IPS-15b (cell line): ENCODE data around the gene SF3B3.

Experiments used
- H3K27me3 ChIP-seq: one replicate; pipeline ENCODE4 v1.6.1; 2013; ENCODE audit warnings: low read length; ENCODE audit not compliant: control insufficient read depth, insufficient read depth
- H3K36me3 ChIP-seq: one replicate; pipeline ENCODE4 v1.6.1; 2013; ENCODE audit warnings: low read length; ENCODE audit not compliant: control insufficient read depth, insufficient read depth
- H3K4me1 ChIP-seq: one replicate; pipeline ENCODE4 v1.6.1; 2013; ENCODE audit warnings: mild to moderate bottlenecking, low read length; ENCODE audit not compliant: control insufficient read depth, insufficient read depth
- H3K4me3 ChIP-seq: one replicate; pipeline ENCODE4 v1.5.1; 2013; ENCODE audit warnings: low read depth, low read length
- H3K9ac ChIP-seq: one replicate; pipeline ENCODE4 v1.6.1; 2013; ENCODE audit warnings: low read depth, mild to moderate bottlenecking, low read length
- H3K9me3 ChIP-seq: one replicate; pipeline ENCODE4 v1.6.1; 2013; ENCODE audit warnings: mild to moderate bottlenecking, low read length; ENCODE audit not compliant: control insufficient read depth, insufficient read depth

SF3B3 gene

DNA sequence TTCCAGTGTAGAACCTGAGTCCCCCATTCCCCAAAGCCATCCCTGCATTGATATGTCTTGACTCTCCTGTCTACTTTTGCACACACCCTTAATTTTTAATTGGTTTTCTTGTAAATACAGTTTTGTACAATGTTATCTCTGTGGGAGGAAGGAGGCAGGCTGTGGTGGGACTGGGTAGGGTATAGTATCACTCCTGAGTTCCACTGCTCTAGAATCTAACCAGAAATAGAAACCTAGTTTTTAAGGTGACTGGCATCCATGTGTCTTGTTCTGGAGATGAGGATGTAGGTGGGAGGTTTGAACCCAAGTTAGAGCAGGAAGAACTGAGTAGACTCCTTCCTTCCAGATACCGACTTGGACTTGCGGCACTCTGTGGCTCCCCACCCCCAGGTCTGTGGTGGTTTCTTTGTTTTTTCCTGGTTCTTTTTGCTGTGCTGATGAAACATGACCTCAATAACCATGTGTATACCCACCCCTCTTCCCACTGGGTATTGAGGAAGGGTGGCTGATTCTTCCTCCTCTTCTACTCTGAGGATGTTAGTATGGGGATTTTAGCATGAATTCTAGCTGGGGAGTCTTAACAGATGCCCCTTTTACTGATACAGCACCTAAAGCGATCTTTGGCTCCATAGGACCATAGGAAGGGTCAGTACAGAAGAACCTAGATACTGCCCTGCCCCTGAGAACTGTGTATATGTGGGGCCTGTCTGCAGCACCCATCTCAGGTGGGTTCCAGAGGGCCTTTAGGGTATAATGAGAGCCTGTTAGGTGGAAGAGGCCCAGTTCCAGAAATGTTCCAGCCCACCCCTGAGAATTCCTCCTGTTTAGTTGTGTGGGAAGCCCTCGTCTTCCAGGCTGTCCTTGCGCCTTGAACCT lies 48.7 kb downstream of the SF3B3 start:
- Histone ChIP-seq H3K4me1 (no peaks in the 10 kb centered on the region), H3K9ac (no peak overlapping the region), H3K36me3 (peaks cover 64% of the 10 kb centered on the region), H3K4me3 (no peak overlapping the region), H3K9me3 (no peaks in the 10 kb centered on the region), H3K27me3 (no peaks in the 10 kb centered on the region)

DNA sequence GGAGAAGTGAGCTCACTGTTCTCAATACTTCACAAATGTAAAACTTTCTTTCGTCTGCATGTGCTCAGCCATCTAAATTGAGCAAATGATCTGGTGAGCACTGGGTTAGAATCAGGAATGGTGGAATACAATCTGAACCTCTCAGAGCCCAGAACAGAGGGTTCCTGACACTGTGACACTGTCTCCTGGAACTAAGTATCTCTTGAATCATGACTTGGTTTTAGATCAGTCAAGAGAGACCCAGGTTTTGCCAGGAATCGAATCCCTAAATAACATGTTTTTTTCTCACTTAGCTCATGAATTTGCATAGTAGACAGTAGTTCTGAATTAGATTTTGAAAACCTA lies 49.3 kb downstream of the SF3B3 start:
- Histone ChIP-seq H3K4me3 (no peak overlapping the region), H3K36me3 (peaks cover 63% of the 10 kb centered on the region), H3K27me3 (no peaks in the 10 kb centered on the region), H3K4me1 (no peaks in the 10 kb centered on the region), H3K9ac (no peak overlapping the region), H3K9me3 (no peaks in the 10 kb centered on the region)

DNA sequence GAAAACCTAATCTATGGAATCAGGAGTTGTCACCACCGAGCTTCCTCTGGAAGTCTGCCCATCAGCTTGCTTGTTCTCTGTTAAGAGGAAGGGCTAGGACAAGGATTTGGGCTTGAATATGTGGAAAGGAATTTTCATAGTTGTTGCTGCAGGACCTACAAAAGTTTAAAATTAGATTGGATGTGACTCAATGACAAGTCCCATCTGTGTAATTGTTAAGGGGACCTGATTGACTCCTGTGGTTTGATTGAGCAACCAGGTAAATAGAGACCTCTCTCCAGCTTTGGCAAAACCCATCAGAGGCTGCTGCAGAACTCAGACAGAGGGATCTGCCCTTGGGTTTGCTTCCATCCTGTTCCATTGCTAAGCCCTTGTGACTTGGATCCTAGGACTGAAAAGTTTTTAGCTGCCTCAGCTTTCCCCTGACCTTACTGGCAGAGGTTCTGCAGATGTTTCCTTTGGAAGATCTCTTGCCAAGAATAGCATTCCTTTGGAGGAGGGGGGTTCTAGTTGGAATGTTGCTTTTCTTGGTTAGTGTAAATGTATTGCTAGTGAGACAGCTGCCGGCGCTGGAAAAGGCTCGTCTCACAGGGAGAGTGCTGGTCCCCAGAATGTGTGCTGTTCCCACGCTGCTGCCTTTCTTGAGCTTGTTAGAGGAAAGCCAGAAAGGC lies 50.0 kb downstream of the SF3B3 start:
- Histone ChIP-seq H3K36me3 (peaks cover 56% of the 10 kb centered on the region), H3K4me1 (no peaks in the 10 kb centered on the region), H3K27me3 (no peaks in the 10 kb centered on the region), H3K9ac (no peak overlapping the region), H3K4me3 (no peak overlapping the region), H3K9me3 (no peaks in the 10 kb centered on the region)

DNA sequence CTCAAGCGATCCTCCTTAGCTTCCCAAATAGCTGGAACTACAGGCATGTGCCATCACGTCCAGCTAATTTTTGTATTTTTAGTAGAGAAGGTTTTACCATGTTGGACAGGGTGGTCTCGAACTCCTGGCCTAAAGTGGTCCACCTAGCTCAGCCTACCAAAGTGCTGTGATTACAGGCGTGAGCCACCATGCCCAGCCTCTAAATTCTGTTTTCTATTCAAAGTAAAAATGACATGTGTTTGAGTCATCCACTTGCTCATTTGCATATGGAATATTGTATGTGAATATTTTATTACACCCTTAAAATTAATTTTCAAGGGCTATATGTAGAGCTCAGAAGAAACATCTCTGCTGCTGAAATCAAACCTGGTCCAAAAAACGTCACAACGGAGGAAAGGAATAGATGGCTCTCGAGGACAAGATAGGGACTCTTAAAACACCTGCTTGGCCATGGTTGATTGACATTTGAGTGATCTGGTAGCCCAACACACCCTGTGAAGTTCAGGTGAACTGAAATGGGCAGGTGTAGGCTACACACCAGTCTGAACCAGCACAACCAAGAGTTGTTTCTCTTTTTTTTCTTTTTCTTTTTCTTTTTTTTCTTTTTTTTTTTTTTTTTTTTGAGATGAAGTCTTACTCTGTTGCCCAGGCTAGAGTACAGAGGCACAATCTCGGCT lies 51.1 kb downstream of the SF3B3 start:
- no peak overlapping the region for H3K4me3 ChIP-seq
- H3K9ac ChIP-seq, result no peak overlapping the region
- no peaks in the 10 kb centered on the region for H3K27me3 ChIP-seq
- H3K9me3 ChIP-seq, result no peaks in the 10 kb centered on the region
- H3K4me1 ChIP-seq, result no peaks in the 10 kb centered on the region
- peaks cover 45% of the 10 kb centered on the region for H3K36me3 ChIP-seq

DNA sequence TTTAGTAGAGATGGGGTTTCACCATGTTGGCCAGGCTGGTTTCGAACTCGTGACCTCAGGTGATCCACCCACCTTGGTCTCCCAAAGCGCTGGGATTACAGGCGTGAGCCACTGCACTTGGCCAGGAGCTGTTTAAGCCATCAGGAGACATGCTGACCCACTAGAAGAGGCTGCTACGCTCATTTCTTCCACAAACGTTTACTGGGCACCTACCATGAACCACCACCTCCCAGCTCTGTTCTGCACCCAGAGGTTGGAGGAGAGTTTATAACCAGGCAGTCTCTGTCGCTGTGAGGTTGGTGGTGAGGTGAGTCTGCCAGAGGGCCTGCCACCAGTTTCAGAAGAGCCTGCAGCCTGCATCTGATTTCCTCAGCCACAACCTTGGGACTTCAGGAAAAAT lies 51.8 kb downstream of the SF3B3 start:
- H3K4me3 ChIP-seq, result no peak overlapping the region
- no peak overlapping the region for H3K9ac ChIP-seq
- H3K36me3 ChIP-seq, result peaks cover 39% of the 10 kb centered on the region
- no peaks in the 10 kb centered on the region for H3K9me3 ChIP-seq
- H3K4me1 ChIP-seq, result no peaks in the 10 kb centered on the region
- no peaks in the 10 kb centered on the region for H3K27me3 ChIP-seq

DNA sequence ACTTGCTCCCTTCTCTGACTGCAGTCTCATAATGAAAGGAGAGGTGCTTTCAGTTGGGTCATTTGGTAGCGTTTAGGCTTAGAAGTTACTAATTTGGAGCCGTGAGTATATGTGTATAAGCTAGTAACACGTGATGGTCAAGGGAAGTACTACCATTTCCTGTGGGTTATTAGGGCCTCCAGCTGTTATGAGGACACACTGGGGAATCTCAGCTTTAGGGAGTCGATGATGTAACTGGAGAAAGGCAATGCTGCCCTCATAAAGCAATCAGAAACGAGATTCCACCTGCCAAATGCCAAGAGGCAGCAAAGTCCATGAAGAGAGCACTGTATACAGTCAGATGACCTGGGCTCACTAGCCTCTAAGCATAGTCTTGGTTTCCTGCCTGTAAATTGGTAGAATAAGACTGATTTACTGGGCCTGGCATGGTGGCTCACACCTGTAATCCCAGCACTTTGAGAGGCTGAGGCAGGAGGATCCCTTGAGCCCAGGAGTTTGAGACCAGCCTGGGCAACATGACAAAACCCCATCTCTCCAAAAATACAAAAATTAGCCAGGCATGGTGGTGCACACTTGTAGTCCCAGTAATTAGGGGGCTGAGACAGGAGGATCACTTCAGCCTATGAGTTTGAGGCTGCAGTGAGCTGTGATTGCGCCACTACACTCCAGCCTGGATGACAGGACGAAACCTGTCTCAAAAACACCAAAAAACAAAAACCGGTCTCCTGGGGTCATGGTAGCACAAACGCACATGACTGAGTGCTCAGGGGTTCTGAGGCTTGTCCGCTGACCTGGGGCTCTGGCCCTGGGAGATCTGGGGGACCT lies 53.0 kb downstream of the SF3B3 start:
- H3K4me1 ChIP-seq, result no peaks in the 10 kb centered on the region
- no peaks in the 10 kb centered on the region for H3K27me3 ChIP-seq
- no peak overlapping the region for H3K4me3 ChIP-seq
- no peak overlapping the region for H3K9ac ChIP-seq
- H3K9me3 ChIP-seq, result no peaks in the 10 kb centered on the region
- peaks cover 27% of the 10 kb centered on the region for H3K36me3 ChIP-seq

DNA sequence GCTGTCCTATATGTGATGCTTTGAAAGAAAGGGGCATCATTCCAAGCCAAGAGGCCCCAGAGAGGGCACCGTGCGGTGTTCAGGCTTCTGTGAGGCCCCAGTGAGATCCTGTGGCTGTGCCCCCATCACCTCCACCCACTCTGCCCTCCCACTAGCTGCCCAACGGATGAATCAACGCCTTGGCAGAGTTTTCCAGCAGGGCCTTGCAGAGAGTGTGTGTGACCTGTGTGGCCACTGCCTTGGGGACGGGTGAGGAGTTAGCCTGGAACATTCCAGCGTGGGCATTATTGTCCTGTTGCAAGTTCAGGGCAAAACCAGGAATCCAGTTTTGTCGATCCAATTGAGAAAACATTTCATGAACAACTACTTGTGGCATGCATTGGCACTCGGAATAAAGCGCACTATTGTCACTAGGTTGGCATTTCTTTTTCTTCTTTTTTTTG lies 53.7 kb downstream of the SF3B3 start:
- no peak overlapping the region for H3K4me3 ChIP-seq
- no peaks in the 10 kb centered on the region for H3K27me3 ChIP-seq
- H3K9me3 ChIP-seq, result no peaks in the 10 kb centered on the region
- no peaks in the 10 kb centered on the region for H3K4me1 ChIP-seq
- no peak overlapping the region for H3K9ac ChIP-seq
- peaks cover 21% of the 10 kb centered on the region for H3K36me3 ChIP-seq

DNA sequence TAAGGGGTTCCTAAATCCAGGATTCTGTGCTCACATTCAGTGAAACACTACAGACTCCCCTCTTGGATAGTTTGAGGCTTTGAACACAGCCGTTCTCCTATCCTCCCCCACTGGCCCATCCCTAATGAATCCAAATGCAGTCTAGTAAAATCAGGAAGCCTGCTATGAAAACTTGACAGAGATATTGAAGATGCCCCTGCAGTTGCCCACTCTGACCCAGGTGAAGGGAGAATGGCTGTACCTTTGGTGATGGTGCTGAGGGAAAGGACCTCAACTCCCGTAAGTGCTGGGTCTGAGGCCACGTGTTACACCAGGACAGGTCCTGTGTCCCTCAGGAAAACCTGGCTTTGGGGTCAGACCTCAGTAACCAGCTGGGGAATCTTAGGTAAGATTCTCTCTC lies 54.4 kb downstream of the SF3B3 start:
- H3K4me3 ChIP-seq, result no peak overlapping the region
- H3K36me3 ChIP-seq, result peaks cover 13% of the 10 kb centered on the region
- H3K9me3 ChIP-seq, result no peaks in the 10 kb centered on the region
- no peaks in the 10 kb centered on the region for H3K4me1 ChIP-seq
- no peak overlapping the region for H3K9ac ChIP-seq
- H3K27me3 ChIP-seq, result no peaks in the 10 kb centered on the region

DNA sequence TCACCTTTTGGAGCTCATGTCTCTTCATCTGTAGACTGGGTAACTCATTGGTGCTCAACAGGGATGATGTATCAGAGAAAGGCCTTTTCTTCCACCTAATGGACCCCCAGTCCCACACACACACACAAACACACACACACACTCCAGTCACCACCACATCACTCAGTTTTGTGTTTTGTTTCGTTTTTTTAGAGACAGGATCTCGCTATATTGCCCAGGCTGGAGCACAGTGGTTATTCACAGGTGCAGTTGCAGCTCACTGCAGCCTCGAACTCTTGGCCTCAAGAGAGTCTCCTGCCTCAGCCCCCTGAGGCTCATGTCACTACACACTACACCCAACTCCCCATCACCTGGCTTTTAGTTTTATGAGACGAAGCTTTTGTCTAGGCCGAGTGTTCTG lies 55.6 kb downstream of the SF3B3 start:
- H3K27me3 ChIP-seq, result no peaks in the 10 kb centered on the region
- H3K9me3 ChIP-seq, result no peaks in the 10 kb centered on the region
- H3K4me3 ChIP-seq, result no peak overlapping the region
- H3K9ac ChIP-seq, result no peak overlapping the region
- H3K36me3 ChIP-seq, result peaks cover 5% of the 10 kb centered on the region
- H3K4me1 ChIP-seq, result no peaks in the 10 kb centered on the region

DNA sequence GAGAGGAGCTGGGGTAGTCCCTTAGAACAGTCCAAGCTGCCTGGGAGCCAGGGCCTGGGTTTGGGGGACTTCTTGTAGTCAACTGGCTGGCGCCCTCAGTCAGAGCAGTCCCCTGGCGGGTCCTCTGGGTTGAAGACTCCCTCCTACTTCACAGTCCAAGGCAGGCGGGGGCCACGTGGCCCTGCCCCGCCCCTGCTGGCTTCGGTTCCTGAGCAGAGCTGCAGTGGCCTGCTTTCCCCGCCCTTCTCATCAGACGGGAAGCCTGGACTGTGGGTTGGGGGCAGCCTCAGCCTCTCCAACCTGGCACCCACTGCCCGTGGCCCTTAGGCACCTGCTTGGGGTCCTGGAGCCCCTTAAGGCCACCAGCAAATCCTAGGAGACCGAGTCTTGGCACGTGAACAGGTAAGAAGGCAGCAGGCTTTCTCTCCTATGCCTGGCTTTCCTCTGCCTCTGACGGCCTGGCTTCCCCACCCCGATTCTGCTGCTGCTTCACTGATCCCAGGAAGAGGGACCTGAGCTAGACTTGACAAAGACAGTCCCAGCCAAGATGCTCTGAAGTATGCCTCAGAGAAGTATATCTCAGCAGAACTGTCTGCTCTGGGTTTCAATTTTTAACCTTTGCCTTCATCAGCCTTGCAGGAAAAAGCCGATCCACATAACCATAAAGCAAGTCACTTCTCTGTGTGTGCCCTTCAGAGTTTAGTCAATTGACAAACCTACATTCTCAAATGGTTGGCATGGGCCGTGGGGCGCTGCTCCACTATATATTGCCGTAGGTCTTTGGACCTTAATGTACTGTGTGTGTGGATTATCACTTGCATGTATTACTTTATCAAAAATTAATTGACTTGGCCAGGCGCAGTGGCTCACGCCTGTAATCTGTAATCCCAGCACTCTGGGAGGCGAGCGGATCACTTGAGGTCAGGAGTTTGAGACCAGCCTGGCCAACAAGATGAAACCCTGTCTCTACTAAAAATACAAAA lies 56.3 kb downstream of the SF3B3 start:
- Histone ChIP-seq H3K9me3 (no peaks in the 10 kb centered on the region), H3K9ac (peak overlapping the region; percentile 47), H3K36me3 (peaks cover 5% of the 10 kb centered on the region), H3K27me3 (no peaks in the 10 kb centered on the region), H3K4me1 (no peaks in the 10 kb centered on the region), H3K4me3 (no peak overlapping the region)
